Ectodermal cell (in vitro differentiated cells): ENCODE measurements around the gene NCAM1.

Experiments
- H3K27ac ChIP-seq: 2 replicates; pipeline ENCODE4 v1.7.0; 2013; ENCODE audit warnings: mild to moderate bottlenecking, low read depth, low read length; ENCODE audit not compliant: insufficient read depth, poor library complexity, severe bottlenecking
- H3K27me3 ChIP-seq: 2 replicates; pipeline ENCODE4 v1.7.0; 2013; ENCODE audit warnings: mild to moderate bottlenecking, low read length; ENCODE audit not compliant: insufficient read depth, control insufficient read depth, poor library complexity, severe bottlenecking
- H3K36me3 ChIP-seq: one replicate; pipeline ENCODE4 v1.7.0; 2013; ENCODE audit warnings: low read length; ENCODE audit not compliant: control insufficient read depth, insufficient read depth
- H3K4me1 ChIP-seq: one replicate; pipeline ENCODE4 v1.7.0; 2013; ENCODE audit warnings: low read length; ENCODE audit not compliant: control insufficient read depth, insufficient read depth
- H3K4me3 ChIP-seq: 2 replicates; pipeline ENCODE4 v1.7.0; 2013; ENCODE audit warnings: low read depth, low read length, control low read depth; ENCODE audit not compliant: insufficient read depth
- H3K9me3 ChIP-seq: 2 replicates; pipeline ENCODE4 v1.7.0; 2013; ENCODE audit warnings: mild to moderate bottlenecking, low read length, moderate library complexity; ENCODE audit not compliant: control insufficient read depth
- WGBS, 2 experiments: methylation state at CpG; one replicate each; pipeline ENCODE4 v1.1.7; 2013; ENCODE audit warnings: missing lambda C conversion rate in 2 of 2; 5-methylcytosine and 5-hydroxymethylcytosine counted together

NCAM1 gene

GRCh38 chr11:112967082-112967481 is 5.9 kb downstream of the NCAM1 start:
- WGBS, 2 experiments: 91 to 98% methylated on average over 1 to 3 of the region's 3 CpGs

GRCh38 chr11:112968941-112969713 is 7.9 kb downstream of the NCAM1 start:
- Histone ChIP-seq H3K9me3 (no peaks in the 10 kb centered on the region), H3K4me1 (peaks cover 4% of the 10 kb centered on the region), H3K27ac (no peak overlapping the region), H3K4me3 (no peak overlapping the region), H3K27me3 (peaks cover 4% of the 10 kb centered on the region), H3K36me3 (no peaks in the 10 kb centered on the region)
- WGBS, 2 experiments: 71% methylated on average over 5 to 6 of the region's 6 CpGs

More at GRCh38 chr11:112967082-112967481, 5.9 kb downstream of the NCAM1 start:
- peaks cover 5% of the 10 kb centered on the region for H3K27me3 ChIP-seq
- no peak overlapping the region for H3K4me3 ChIP-seq
- H3K9me3 ChIP-seq: no peaks in the 10 kb centered on the region
- H3K36me3 ChIP-seq: no peaks in the 10 kb centered on the region
- peaks cover 8% of the 10 kb centered on the region for H3K4me1 ChIP-seq
- H3K27ac ChIP-seq: no peak overlapping the region

- Histone ChIP-seq H3K4me1 (no peaks in the 10 kb centered on the region), H3K36me3 (no peaks in the 10 kb centered on the region), H3K4me3 (no peak overlapping the region), H3K9me3 (no peaks in the 10 kb centered on the region), H3K27me3 (no peaks in the 10 kb centered on the region), H3K27ac (no peak overlapping the region)
- WGBS, 2 experiments: 85 to 95% methylated on average over 4 of the region's 4 CpGs
These were observed 10.0 kb downstream of the NCAM1 start for GRCh38 chr11:112971195-112971594.

GRCh38 chr11:112971827-112972226 is 10.6 kb downstream of the NCAM1 start:
- H3K36me3 ChIP-seq: no peaks in the 10 kb centered on the region
- H3K9me3 ChIP-seq: no peaks in the 10 kb centered on the region
- 95 to 96% methylated on average over 3 of the region's 3 CpGs for WGBS, 2 experiments
- H3K4me3 ChIP-seq: no peak overlapping the region
- no peaks in the 10 kb centered on the region for H3K27me3 ChIP-seq
- no peaks in the 10 kb centered on the region for H3K4me1 ChIP-seq
- no peak overlapping the region for H3K27ac ChIP-seq

GRCh38 chr11:112972399-112973145 is 11.4 kb downstream of the NCAM1 start:
- Histone ChIP-seq H3K27me3 (no peaks in the 10 kb centered on the region), H3K4me3 (no peak overlapping the region), H3K4me1 (no peaks in the 10 kb centered on the region), H3K27ac (no peak overlapping the region), H3K9me3 (no peaks in the 10 kb centered on the region), H3K36me3 (no peaks in the 10 kb centered on the region)
- WGBS, 2 experiments: 86 to 91% methylated on average over 5 of the region's 5 CpGs

GRCh38 chr11:112975051-112975450 is 13.8 kb downstream of the NCAM1 start:
- Histone ChIP-seq H3K4me3 (no peak overlapping the region), H3K9me3 (no peaks in the 10 kb centered on the region), H3K4me1 (no peaks in the 10 kb centered on the region), H3K27me3 (no peaks in the 10 kb centered on the region), H3K36me3 (no peaks in the 10 kb centered on the region), H3K27ac (no peak overlapping the region)
- 94 to 96% methylated on average over 4 of the region's 4 CpGs for WGBS, 2 experiments

GRCh38 chr11:112975493-112975892 is 14.3 kb downstream of the NCAM1 start:
- no peaks in the 10 kb centered on the region for H3K36me3 ChIP-seq
- H3K9me3 ChIP-seq: no peaks in the 10 kb centered on the region
- H3K27ac ChIP-seq: no peak overlapping the region
- H3K27me3 ChIP-seq: no peaks in the 10 kb centered on the region
- H3K4me1 ChIP-seq: no peaks in the 10 kb centered on the region
- no CpG with 5 or more reads among the region's 2 CpGs for WGBS, 2 experiments
- H3K4me3 ChIP-seq: no peak overlapping the region

- WGBS, 2 experiments: 60% methylated on average over 1 of the region's 1 CpG; no CpG with 5 or more reads in 1 of the 2 experiments
- H3K4me3 ChIP-seq: no peak overlapping the region
- H3K36me3 ChIP-seq: no peaks in the 10 kb centered on the region
- no peaks in the 10 kb centered on the region for H3K4me1 ChIP-seq
- no peak overlapping the region for H3K27ac ChIP-seq
- no peaks in the 10 kb centered on the region for H3K27me3 ChIP-seq
- H3K9me3 ChIP-seq: no peaks in the 10 kb centered on the region
These were observed 16.5 kb downstream of the NCAM1 start for GRCh38 chr11:112977755-112978154.

- WGBS, 2 experiments: no CpG with 5 or more reads among the region's 1 CpG
- Histone ChIP-seq H3K4me3 (no peak overlapping the region), H3K27ac (no peak overlapping the region), H3K4me1 (no peaks in the 10 kb centered on the region), H3K9me3 (peaks cover 5% of the 10 kb centered on the region), H3K36me3 (no peaks in the 10 kb centered on the region), H3K27me3 (no peaks in the 10 kb centered on the region)
These were observed 22.7 kb downstream of the NCAM1 start for GRCh38 chr11:112983887-112984286.

- Histone ChIP-seq H3K9me3 (peaks cover 5% of the 10 kb centered on the region), H3K36me3 (no peaks in the 10 kb centered on the region), H3K4me1 (no peaks in the 10 kb centered on the region), H3K27me3 (no peaks in the 10 kb centered on the region), H3K27ac (no peak overlapping the region), H3K4me3 (no peak overlapping the region)
- 100% methylated on average over 1 of the region's 1 CpG; no CpG with 5 or more reads in 1 of the 2 experiments for WGBS, 2 experiments
These were observed 28.0 kb downstream of the NCAM1 start for GRCh38 chr11:112989198-112989597.
